Measurements from ENCODE around the gene FBXO21.

DNA sequence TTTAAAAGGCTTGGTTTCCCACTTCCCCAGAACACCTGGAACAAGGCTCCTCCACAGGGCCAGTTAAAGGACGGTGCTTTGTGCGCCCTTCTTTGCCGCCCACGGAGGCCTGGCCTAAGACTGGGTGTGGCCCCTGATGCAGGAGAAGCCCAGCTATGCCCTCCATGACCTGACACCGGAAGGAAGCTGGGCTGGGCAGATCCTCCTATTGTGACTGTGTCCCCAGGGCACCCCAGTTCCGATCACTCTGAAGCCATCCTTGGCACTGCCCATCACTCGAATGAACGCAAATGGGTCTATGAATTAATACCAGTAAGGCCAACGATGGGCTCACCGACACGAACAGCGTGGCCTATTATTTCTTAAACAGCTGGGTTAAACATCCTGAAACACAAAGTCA lies 42.6 kb downstream of the FBXO21 start:
- TF ChIP-seq CTCF (IDR thresholded peaks at IDR 0.05) (no peak), POLR2A (IDR thresholded peaks at IDR 0.05) (no peak), EP300 (IDR thresholded peaks at IDR 0.05) (peak in 2 of 4 donors; percentile 84 to 95), POLR2AphosphoS5 (IDR thresholded peaks at IDR 0.05) (peak; percentile 37 to 80)

Data from upper lobe of left lung (tissue), 4 donors.